ENCODE results near the gene BAHD1. TPM values are rescaled to one million over a fixed set of nuclear protein-coding genes. Genes with fewer than 3 reads are reported as not detected.

BAHD1 gene
- total and polyA plus RNA-seq, 2 donors (not counting 3 experiments of a cell fraction or from before 2014, with no cell fraction given) = 6.3 to 19.1 TPM

- TF ChIP-seq JUN (IDR thresholded peaks at IDR 0.05; ENCODE audit: borderline replicate concordance, insufficient read depth, insufficient read length, low read depth) = no peak
- no peak for TF ChIP-seq EZH2 (IDR thresholded peaks at IDR 0.05; ENCODE audit: borderline replicate concordance, low read depth, low read length, severe bottlenecking)
- no peak for TF ChIP-seq FOS (IDR thresholded peaks at IDR 0.05; ENCODE audit: borderline replicate concordance, insufficient read depth, low read length)
- TF ChIP-seq CTCF (IDR thresholded peaks at IDR 0.05; ENCODE audit: extremely low read depth in 1 of 2, insufficient read depth in 1 of 2, low read depth in 1 of 2, low read length in 2 of 2) = no peak
- TF ChIP-seq GATA2 (IDR thresholded peaks at IDR 0.05; ENCODE audit: insufficient read depth, insufficient read length, low read depth, low read length) = no peak
- TF ChIP-seq MYC (IDR thresholded peaks at IDR 0.05; ENCODE audit: low read depth, low read length) = no peak
- TF ChIP-seq MAX (IDR thresholded peaks at IDR 0.05; ENCODE audit: insufficient read depth, insufficient read length) = no peak
- no peak for TF ChIP-seq POLR2A (IDR thresholded peaks at IDR 0.05; ENCODE audit: low read depth, low read length)
- no peak for TF ChIP-seq POLR2AphosphoS5 (IDR thresholded peaks at IDR 0.05; ENCODE audit: insufficient read depth, low read depth, low read length)
- intact Hi-C loops (cut with micrococcal nuclease) (no loop called here), dilution Hi-C loops (cut with MboI; ENCODE audit: extremely low pct_ligation_motif_present, low sequenced_read_pairs) (no loop called here)
- POLR2A ChIA-PET = interaction anchor here (0.6 kb wide), 1 partner anchor 38 kb away, joined by 3 read pairs; no protein-coding TSS in a partner anchor
- Histone ChIP-seq H3K4me1 (ENCODE audit: control insufficient read depth, extremely low read depth, insufficient read depth, low read length) (peaks cover 6% of the 10 kb centered on the region), H3K4me2 (ENCODE audit: insufficient read depth, low read length) (no peak overlapping the region), H4K20me1 (replicated peaks; ENCODE audit: control insufficient read depth, extremely low read depth, insufficient read depth, low read length) (no peaks in the 10 kb centered on the region), H3K27me3 (ENCODE audit: control insufficient read depth in 2 of 2, insufficient read depth in 2 of 2, low read length in 2 of 2) (no peaks in the 10 kb centered on the region), H3K36me3 (ENCODE audit: control insufficient read depth in 2 of 2, extremely low read depth in 1 of 2, insufficient read depth in 2 of 2, low read length in 2 of 2) (peaks cover 20 to 42% of the 10 kb centered on the region in 2 experiments), H2AFZ (ENCODE audit: low read depth, low read length) (no peak overlapping the region), H3K27ac (ENCODE audit: insufficient read depth, low read depth, low read length) (no peak overlapping the region), H3K9me3 (replicated peaks; ENCODE audit: control insufficient read depth, insufficient read depth, low read length) (no peaks in the 10 kb centered on the region), H3K4me3 (replicated peaks in 1 of 3; ENCODE audit: insufficient read depth in 1 of 3, low read depth in 1 of 3, low read length in 3 of 3) (no peak overlapping the region), H3K9ac (replicated peaks; ENCODE audit: extremely low read depth, insufficient read depth, low read length) (no peak overlapping the region), H3K9me1 (replicated peaks; ENCODE audit: control insufficient read depth, extremely low read depth, insufficient read depth, low read length) (no peaks in the 10 kb centered on the region), H3K79me2 (ENCODE audit: control insufficient read depth, insufficient read depth, low read length) (peaks cover 15% of the 10 kb centered on the region)
- no TSS peak for BruUV-seq (replicated peaks)
- FAIRE-seq (no peak), DNase-seq (ENCODE audit: low read depth, low spot score) (no peak)
- CTCF ChIA-PET = interaction anchor here (1.3 to 1.4 kb wide), 2 partner anchors 11 to 66 kb away, joined by 3 to 6 read pairs; no protein-coding TSS in a partner anchor
Observed at GRCh38 chr15:40410476-40410875, 30.3 kb upstream of the BAHD1 start.
